Measurements from ENCODE around the gene E2F7. TPM values are rescaled to one million over a fixed set of nuclear protein-coding genes. Genes with fewer than 3 reads are reported as not detected.

Gene E2F7
- total and polyA plus RNA-seq, 2 of the 4 experiments (the other 2 are of a cell fraction) = 6.0 to 8.1 TPM

DNA sequence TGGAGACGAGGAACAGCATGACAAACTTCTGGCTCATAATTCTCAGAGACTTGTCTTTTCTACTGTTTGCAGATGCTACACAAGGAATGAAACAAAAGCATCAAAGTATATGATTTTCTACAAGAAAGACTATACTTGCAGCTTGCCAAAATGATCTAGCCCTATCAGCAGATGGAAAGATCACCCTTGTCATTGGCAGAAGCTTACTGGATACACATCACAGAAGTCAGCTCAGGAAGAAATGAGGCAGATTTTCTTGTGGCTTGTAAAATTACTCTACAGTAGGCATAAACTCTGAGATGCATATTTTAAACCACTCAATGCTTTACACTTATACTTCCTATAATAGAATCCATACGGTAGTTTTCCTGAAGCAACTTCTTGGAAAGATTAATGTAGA, 20.6 kb downstream of the E2F7 start:
- TF ChIP-seq USF2 (IDR thresholded peaks at IDR 0.05; ENCODE audit: low read depth, low read length) (no peak), NFE2L2 (IDR thresholded peaks at IDR 0.05; ENCODE audit: low read depth, low read length) (no peak), MXI1 (IDR thresholded peaks at IDR 0.05; ENCODE audit: borderline replicate concordance, low read depth, low read length) (no peak), RAD21 (IDR thresholded peaks at IDR 0.05; ENCODE audit: low read length) (no peak), CEBPB (IDR thresholded peaks at IDR 0.05; ENCODE audit: low read depth, low read length) (no peak), RCOR1 (IDR thresholded peaks at IDR 0.05; ENCODE audit: insufficient replicate concordance, low read length) (no peak)
- TF ChIP-seq, protein P1, sequence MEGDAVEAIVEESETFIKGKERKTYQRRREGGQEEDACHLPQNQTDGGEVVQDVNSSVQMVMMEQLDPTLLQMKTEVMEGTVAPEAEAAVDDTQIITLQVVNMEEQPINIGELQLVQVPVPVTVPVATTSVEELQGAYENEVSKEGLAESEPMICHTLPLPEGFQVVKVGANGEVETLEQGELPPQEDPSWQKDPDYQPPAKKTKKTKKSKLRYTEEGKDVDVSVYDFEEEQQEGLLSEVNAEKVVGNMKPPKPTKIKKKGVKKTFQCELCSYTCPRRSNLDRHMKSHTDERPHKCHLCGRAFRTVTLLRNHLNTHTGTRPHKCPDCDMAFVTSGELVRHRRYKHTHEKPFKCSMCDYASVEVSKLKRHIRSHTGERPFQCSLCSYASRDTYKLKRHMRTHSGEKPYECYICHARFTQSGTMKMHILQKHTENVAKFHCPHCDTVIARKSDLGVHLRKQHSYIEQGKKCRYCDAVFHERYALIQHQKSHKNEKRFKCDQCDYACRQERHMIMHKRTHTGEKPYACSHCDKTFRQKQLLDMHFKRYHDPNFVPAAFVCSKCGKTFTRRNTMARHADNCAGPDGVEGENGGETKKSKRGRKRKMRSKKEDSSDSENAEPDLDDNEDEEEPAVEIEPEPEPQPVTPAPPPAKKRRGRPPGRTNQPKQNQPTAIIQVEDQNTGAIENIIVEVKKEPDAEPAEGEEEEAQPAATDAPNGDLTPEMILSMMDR (conservative IDR thresholded peaks at IDR 0.05; ENCODE audit: low read depth, low read length) = no peak
- Histone ChIP-seq H2AK9ac (replicated peaks; ENCODE audit: low read depth, low read length, poor library complexity) (no peak overlapping the region), H4K5ac (ENCODE audit: low read depth, low read length) (no peak overlapping the region), H3K9ac (ENCODE audit: low read depth, low read length) (no peak overlapping the region), H4K91ac (ENCODE audit: insufficient read depth, low read depth, low read length) (no peak overlapping the region), H2AK5ac (ENCODE audit: low read depth, low read length) (no peak overlapping the region), H3K9me1 (ENCODE audit: insufficient read depth, low read length) (0 out of 2 replicates have a peak, but pooled peaks cover 3% of the 10 kb centered on the region), H3K27ac (ENCODE audit: insufficient read depth, low read length) (no peak overlapping the region), H4K8ac (ENCODE audit: low read depth in 2 of 2, low read length in 2 of 2) (no peak overlapping the region), H3K4me1 (ENCODE audit: control insufficient read depth, insufficient read depth, low read length) (no peaks in the 10 kb centered on the region), H3K4me3 (ENCODE audit: insufficient read depth, low read depth, low read length) (no peak overlapping the region), H3K4me2 (ENCODE audit: low read depth, low read length) (no peak overlapping the region), H3K18ac (ENCODE audit: low read depth, low read length) (no peak overlapping the region), H2BK5ac (ENCODE audit: low read depth, low read length, poor library complexity, severe bottlenecking) (no peak overlapping the region), H4K20me1 (ENCODE audit: insufficient read depth, low read length) (no peaks in the 10 kb centered on the region), H2BK120ac (ENCODE audit: low read depth, low read length) (no peak overlapping the region), H3K9me3 (ENCODE audit: control insufficient read depth, insufficient read depth, low read length) (no peaks in the 10 kb centered on the region), H3K36me3 (ENCODE audit: control insufficient read depth, insufficient read depth, low read length) (peaks cover 3% of the 10 kb centered on the region; the same call in 1 of the 2 replicates), H3K14ac (replicated peaks; ENCODE audit: low read depth, low read length) (no peak overlapping the region), H2BK20ac (ENCODE audit: low read depth, low read length) (no peak overlapping the region), H3K56ac (ENCODE audit: extremely low read depth, insufficient read depth, low read length) (no peak overlapping the region), H3K79me1 (ENCODE audit: low read depth in 1 of 2, low read length in 2 of 2) (peaks cover 3 to 33% of the 10 kb centered on the region in 2 experiments; a peak in 3 of 4 replicates), H3K4ac (ENCODE audit: low read depth, low read length) (no peak overlapping the region), H2BK15ac (ENCODE audit: low read depth, low read length) (no peak overlapping the region), H2AFZ (replicated peaks; ENCODE audit: low read length, poor library complexity) (no peak overlapping the region), H3K23ac (ENCODE audit: low read depth, low read length) (no peak overlapping the region), H3K27me3 (ENCODE audit: control insufficient read depth, insufficient read depth, low read length) (no peaks in the 10 kb centered on the region)
- dilution Hi-C loops (cut with HindIII; ENCODE audit: low sequenced_read_pairs, unreplicated experiment) (no loop called here), intact Hi-C loops (cut with micrococcal nuclease) (loop anchor here (5.0 kb wide), 1 partner anchor 278 kb away; no protein-coding TSS in a partner anchor), in situ Hi-C loops (cut with MboI; ENCODE audit: low sequenced_read_pairs) (loop anchor here (10.0 kb wide), 1 partner anchor 280 kb away; no protein-coding TSS in a partner anchor)
- no peak for DNase-seq
- ChIA-PET CTCF (interaction anchor here (0.6 kb wide), 1 partner anchor 546 kb away, joined by 3 read pairs; no protein-coding TSS in a partner anchor), POLR2A (ENCODE audit: unreplicated experiment) (no interaction called here)
- BruUV-seq (replicated peaks) = no TSS peak
- WGBS, 2 experiments (ENCODE audit: extremely low coverage in 2 of 2, insufficient read length in 1 of 2) = no CpG with 5 or more reads among the region's 2 CpGs
- ATAC-seq (ENCODE audit: low read depth) = no peak

All from IMR-90 (cell line).